Smooth muscle cell (in vitro differentiated cells): ENCODE data around the gene ACTR5. TPM values are rescaled to one million over a fixed set of nuclear protein-coding genes. Genes with fewer than 3 reads are reported as not detected.

Experiments
- DNase-seq: peaks from one replicate; lab custom pipeline; 2025; ENCODE audit not compliant: unreplicated experiment; lab: John Stamatoyannopoulos, UW
- H2AFZ ChIP-seq: fragments of 200-600 bp; sonication (generic); 2 replicates; pipeline ENCODE4 v1.6.0; 2016; ENCODE audit warnings: antibody characterized with exemption, low read depth, mild to moderate bottlenecking
- H3F3A ChIP-seq: fragments of 200-600 bp; sonication (generic); 2 replicates; pipeline ENCODE4 v1.6.0; 2017; ENCODE audit warnings: antibody characterized with exemption, low read depth
- H3K27ac ChIP-seq: fragments of 200-600 bp; sonication (generic); 2 replicates; pipeline ENCODE4 v1.5.1; 2016; ENCODE audit warnings: low read depth, mild to moderate bottlenecking
- H3K27me3 ChIP-seq: fragments of 200-600 bp; sonication (generic); 2 replicates; pipeline ENCODE4 v1.6.1; 2016; ENCODE audit warnings: low read depth, mild to moderate bottlenecking
- H3K36me3 ChIP-seq: fragments of 200-600 bp; sonication (generic); 2 replicates; pipeline ENCODE4 v1.5.1; 2016; ENCODE audit warnings: low read depth
- H3K4me1 ChIP-seq: fragments of 200-600 bp; sonication (generic); 2 replicates; pipeline ENCODE4 v1.5.1; 2016; ENCODE audit warnings: low read depth
- H3K4me2 ChIP-seq: fragments of 200-600 bp; sonication (generic); 2 replicates; pipeline ENCODE4 v1.6.0; 2016; ENCODE audit warnings: mild to moderate bottlenecking
- H3K4me3 ChIP-seq: fragments of 200-600 bp; sonication (generic); 2 replicates; pipeline ENCODE4 v1.5.1; 2016; ENCODE audit warnings: mild to moderate bottlenecking
- H3K79me2 ChIP-seq: fragments of 200-600 bp; sonication (generic); 2 replicates; pipeline ENCODE4 v1.6.0; 2016; ENCODE audit warnings: low read depth, mild to moderate bottlenecking
- H3K9ac ChIP-seq: fragments of 200-600 bp; sonication (generic); 2 replicates; pipeline ENCODE4 v1.6.0; 2016; ENCODE audit warnings: low read depth
- H3K9me3 ChIP-seq: fragments of 200-600 bp; sonication (generic); replicated peaks from 2 replicates; pipeline ENCODE4 v1.5.1; 2016; ENCODE audit warnings: low read depth
- H4K20me1 ChIP-seq: fragments of 200-600 bp; sonication (generic); 2 replicates; pipeline ENCODE4 v1.6.0; 2016; ENCODE audit warnings: low read depth
- CTCF ChIP-seq: fragments of 200-600 bp; sonication (generic); IDR thresholded peaks from 2 replicates; pipeline ENCODE4 v1.5.1; 2017; ENCODE audit warnings: borderline replicate concordance, mild to moderate bottlenecking, antibody characterized with exemption; ENCODE audit not compliant: insufficient read depth, poor library complexity, severe bottlenecking
- WGBS: methylation state at CpG from one replicate; pipeline ENCODE4 v1.1.7; 2016; ENCODE audit warnings: low lambda C conversion rate; 5-methylcytosine and 5-hydroxymethylcytosine counted together
- polyA plus RNA-seq: library from polyadenylated mRNA; unstranded; fragments of >200 nt; fragmentation: Nextera tagmentation; extraction: Ambion mirVana; gene quantifications from 2 replicates; pipeline ENCODE4 v1.2.1, GENCODE V29; 2016
- total RNA-seq: library from RNA; depleted of rRNA; stranded (reverse); fragments of >200 nt; gene quantifications from 2 replicates; pipeline ENCODE4 v1.2.3, GENCODE V29; 2014

Gene ACTR5
- total and polyA plus RNA-seq, 2 experiments from 2014 or later = 6.9 to 9.8 TPM

- H3F3A ChIP-seq = peaks cover 4% of the 10 kb centered on the region
- no peaks in the 10 kb centered on the region for H3K4me1 ChIP-seq
- WGBS = 85% methylated on average over 4 of the region's 4 CpGs
These were observed 17.8 kb downstream of the ACTR5 start for GRCh38 chr20:38766071-38766470.

GRCh38 chr20:38769376-38770295 lies 21.4 kb downstream of the ACTR5 start:
- H3K4me2 ChIP-seq = no peak overlapping the region
- WGBS = 94% methylated on average over 13 of the region's 13 CpGs
- TF ChIP-seq CTCF = no peak
- H3K79me2 ChIP-seq = no peaks in the 10 kb centered on the region
- H3K27me3 ChIP-seq = no peaks in the 10 kb centered on the region
- peaks cover under 1% of the 10 kb centered on the region for H3F3A ChIP-seq
- H3K9me3 ChIP-seq = no peaks in the 10 kb centered on the region
- peaks cover 12% of the 10 kb centered on the region for H3K36me3 ChIP-seq
- no peak overlapping the region for H3K27ac ChIP-seq
- no peak overlapping the region for H2AFZ ChIP-seq
- no peaks in the 10 kb centered on the region for H4K20me1 ChIP-seq
- DNase-seq = no peak
- no peaks in the 10 kb centered on the region for H3K4me1 ChIP-seq
- no peak overlapping the region for H3K4me3 ChIP-seq
- no peak overlapping the region for H3K9ac ChIP-seq

More at GRCh38 chr20:38766071-38766470, 17.8 kb downstream of the ACTR5 start:
- Histone ChIP-seq H4K20me1 (no peaks in the 10 kb centered on the region), H2AFZ (no peak overlapping the region), H3K4me2 (no peak overlapping the region), H3K27me3 (no peaks in the 10 kb centered on the region), H3K9ac (no peak overlapping the region), H3K79me2 (no peaks in the 10 kb centered on the region), H3K27ac (no peak overlapping the region), H3K36me3 (no peaks in the 10 kb centered on the region), H3K9me3 (no peaks in the 10 kb centered on the region), H3K4me3 (no peak overlapping the region)
- TF ChIP-seq CTCF = no peak
- no peak for DNase-seq

GRCh38 chr20:38770546-38770945 lies 22.3 kb downstream of the ACTR5 start:
- no peak for TF ChIP-seq CTCF
- no peak overlapping the region for H3K27ac ChIP-seq
- no peak overlapping the region for H3K9ac ChIP-seq
- no peak for DNase-seq
- H3K9me3 ChIP-seq = no peaks in the 10 kb centered on the region
- no peaks in the 10 kb centered on the region for H3K27me3 ChIP-seq
- no peaks in the 10 kb centered on the region for H3K79me2 ChIP-seq
- H3K4me3 ChIP-seq = no peak overlapping the region
- H3F3A ChIP-seq = no peaks in the 10 kb centered on the region
- no peak overlapping the region for H2AFZ ChIP-seq
- H4K20me1 ChIP-seq = no peaks in the 10 kb centered on the region
- H3K4me1 ChIP-seq = no peaks in the 10 kb centered on the region
- H3K36me3 ChIP-seq = peaks cover 12% of the 10 kb centered on the region
- H3K4me2 ChIP-seq = no peak overlapping the region
- WGBS = 74% methylated on average over 3 of the region's 3 CpGs

GRCh38 chr20:38770970-38771369 lies 22.7 kb downstream of the ACTR5 start:
- Histone ChIP-seq H3K27me3 (no peaks in the 10 kb centered on the region), H3K9ac (no peak overlapping the region), H3K36me3 (peaks cover 12% of the 10 kb centered on the region), H3K4me2 (no peak overlapping the region), H4K20me1 (no peaks in the 10 kb centered on the region), H3K9me3 (no peaks in the 10 kb centered on the region), H3K27ac (no peak overlapping the region), H2AFZ (no peak overlapping the region), H3K4me3 (no peak overlapping the region), H3K79me2 (no peaks in the 10 kb centered on the region), H3K4me1 (no peaks in the 10 kb centered on the region), H3F3A (no peaks in the 10 kb centered on the region)
- no peak for DNase-seq
- no peak for TF ChIP-seq CTCF
- WGBS = 87% methylated on average over 7 of the region's 7 CpGs
